Rectal smooth muscle tissue (tissue), 1 donor: Measurements from ENCODE around the gene POU2F2.

ENCODE experiments used
- H3K27ac ChIP-seq: one replicate; pipeline ENCODE4 v1.7.0; 2013; ENCODE audit warnings: low read depth, low read length, inconsistent platforms
- H3K27me3 ChIP-seq: one replicate; pipeline ENCODE4 v1.7.0; 2013; ENCODE audit warnings: low read length; ENCODE audit not compliant: control insufficient read depth, insufficient read depth
- H3K36me3 ChIP-seq: one replicate; pipeline ENCODE4 v1.7.0; 2013; ENCODE audit warnings: low read length; ENCODE audit not compliant: control insufficient read depth, insufficient read depth
- H3K4me1 ChIP-seq: one replicate; pipeline ENCODE4 v1.7.0; 2013; ENCODE audit warnings: low read length; ENCODE audit not compliant: control insufficient read depth, insufficient read depth
- H3K4me3 ChIP-seq: one replicate; pipeline ENCODE4 v1.7.0; 2013; ENCODE audit warnings: low read length
- H3K9ac ChIP-seq: one replicate; pipeline ENCODE4 v1.7.0; 2013; ENCODE audit warnings: low read length

POU2F2 gene

DNA sequence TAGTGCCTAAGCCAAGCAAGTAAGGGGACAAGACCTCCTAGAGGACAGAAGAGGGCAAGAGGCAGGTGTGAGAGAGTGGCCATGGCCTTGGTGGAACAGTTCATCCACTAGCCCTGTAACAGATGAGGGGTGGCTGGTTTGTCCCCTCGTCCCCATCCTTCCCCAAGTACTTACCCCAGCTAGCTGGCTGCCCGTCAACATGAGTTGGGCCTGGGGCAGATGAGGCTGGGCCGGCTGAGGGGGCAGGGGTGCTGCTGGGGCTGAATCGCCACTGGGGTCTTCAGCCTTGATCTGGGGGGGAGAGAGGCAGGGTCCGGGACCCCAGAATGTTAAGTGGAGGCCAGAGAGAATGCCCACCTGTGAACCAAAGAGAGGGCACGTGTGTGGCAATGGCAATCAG is 15.2 kb downstream of the POU2F2 start:
- H3K4me1 ChIP-seq = no peaks in the 10 kb centered on the region
- no peaks in the 10 kb centered on the region for H3K27me3 ChIP-seq
- no peak overlapping the region for H3K9ac ChIP-seq
- H3K4me3 ChIP-seq = no peak overlapping the region
- H3K36me3 ChIP-seq = no peaks in the 10 kb centered on the region
- no peak overlapping the region for H3K27ac ChIP-seq

DNA sequence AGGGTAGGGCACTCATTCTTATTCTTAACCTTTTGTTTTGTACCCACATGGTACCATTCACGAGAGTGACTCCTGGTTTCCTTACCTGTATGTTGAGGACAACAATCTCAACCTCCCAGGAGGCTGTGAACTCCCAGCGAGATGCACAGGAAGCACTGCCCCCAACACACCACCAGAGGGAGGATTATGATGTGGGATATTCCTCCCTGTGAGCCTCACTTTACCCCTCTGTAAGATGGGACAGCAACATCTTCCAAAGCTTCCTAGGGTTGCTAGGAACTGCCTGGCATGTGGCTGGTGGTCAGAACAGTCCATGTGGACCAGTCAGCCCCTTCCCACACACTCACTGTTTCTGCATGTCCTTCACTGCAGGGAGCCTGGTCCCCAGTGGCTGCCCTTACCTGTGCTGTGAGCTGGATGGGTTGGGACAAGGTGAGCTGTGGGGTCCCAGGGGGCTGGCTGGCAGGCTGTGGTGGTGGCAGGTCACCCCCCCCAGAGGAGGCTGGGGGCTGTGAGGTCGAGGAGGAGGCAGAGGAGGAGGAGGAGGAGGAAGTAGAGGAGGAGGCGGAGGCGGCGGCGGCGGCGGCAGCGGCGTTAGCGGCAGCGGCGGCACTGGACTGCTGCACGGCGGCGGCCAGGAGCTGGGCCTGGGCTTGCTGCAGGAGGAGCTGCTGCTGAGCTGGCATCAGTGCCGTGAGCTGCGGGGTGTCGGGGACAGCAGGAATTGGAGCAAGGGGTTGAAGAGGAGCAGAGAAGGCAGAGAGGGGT is 15.8 kb downstream of the POU2F2 start:
- Histone ChIP-seq H3K27ac (no peak overlapping the region), H3K9ac (no peak overlapping the region), H3K27me3 (no peaks in the 10 kb centered on the region), H3K4me3 (no peak overlapping the region), H3K36me3 (no peaks in the 10 kb centered on the region), H3K4me1 (no peaks in the 10 kb centered on the region)

DNA sequence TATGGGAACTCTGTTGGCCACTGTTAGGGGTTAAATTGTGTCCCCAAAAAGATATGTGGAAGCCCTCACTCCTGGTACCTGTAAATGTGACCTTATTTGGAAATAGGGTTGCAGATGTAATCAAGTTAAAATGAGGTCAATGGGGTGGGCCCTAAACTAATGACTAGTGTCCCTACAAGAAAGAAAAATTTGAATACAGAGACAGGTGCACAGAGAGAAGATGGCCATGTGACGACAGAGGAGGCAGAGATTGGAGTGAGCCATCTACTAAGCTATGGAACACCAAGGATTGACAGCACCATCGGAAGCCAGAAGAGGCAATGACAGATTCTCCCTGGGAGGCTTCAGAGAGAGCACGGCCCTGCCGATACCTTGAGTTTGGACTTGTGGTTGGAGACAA is 16.5 kb downstream of the POU2F2 start:
- H3K4me1 ChIP-seq = no peaks in the 10 kb centered on the region
- no peak overlapping the region for H3K9ac ChIP-seq
- no peak overlapping the region for H3K4me3 ChIP-seq
- no peaks in the 10 kb centered on the region for H3K27me3 ChIP-seq
- H3K27ac ChIP-seq = no peak overlapping the region
- no peaks in the 10 kb centered on the region for H3K36me3 ChIP-seq

DNA sequence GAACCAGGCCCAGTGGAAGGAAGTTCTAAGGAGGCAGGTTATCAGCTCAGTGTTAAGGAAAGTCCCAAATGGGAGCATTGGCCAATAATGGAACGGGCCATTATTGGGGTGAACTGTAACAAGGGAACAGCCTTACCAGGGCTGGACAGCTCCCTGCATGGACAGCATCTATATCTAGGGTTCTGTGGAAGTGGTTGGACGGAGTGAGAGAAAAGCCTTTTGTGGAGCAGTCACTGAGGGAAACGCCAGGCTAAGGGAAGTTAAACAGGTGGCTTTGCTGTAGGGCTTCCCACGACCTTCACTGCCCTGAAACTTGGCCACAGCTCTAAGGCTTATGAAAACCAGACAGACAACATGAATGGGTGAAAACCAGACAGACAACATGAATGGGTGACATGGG is 17.0 kb downstream of the POU2F2 start:
- Histone ChIP-seq H3K27ac (no peak overlapping the region), H3K36me3 (no peaks in the 10 kb centered on the region), H3K4me3 (no peak overlapping the region), H3K4me1 (no peaks in the 10 kb centered on the region), H3K27me3 (no peaks in the 10 kb centered on the region), H3K9ac (no peak overlapping the region)

DNA sequence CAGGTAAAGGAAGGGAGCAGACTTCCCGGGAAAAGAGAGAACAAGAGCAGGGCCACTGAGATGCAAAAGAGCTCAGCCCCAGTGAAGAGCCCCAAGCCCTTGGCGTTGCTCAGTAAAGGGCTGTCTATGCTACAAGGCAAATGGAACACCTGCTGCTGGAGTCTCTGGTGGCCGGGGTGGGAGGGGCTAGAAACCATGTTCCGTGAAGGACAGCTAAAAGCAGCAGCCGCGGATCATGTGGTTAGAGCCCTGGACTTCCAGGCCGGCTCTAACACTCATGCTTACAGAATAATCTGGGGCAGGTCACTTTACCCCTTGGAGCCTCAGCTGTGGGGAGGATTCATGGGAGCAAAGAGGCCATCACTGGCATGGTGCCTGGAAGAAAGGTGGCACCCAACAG is 17.8 kb downstream of the POU2F2 start:
- Histone ChIP-seq H3K4me3 (no peak overlapping the region), H3K36me3 (no peaks in the 10 kb centered on the region), H3K4me1 (no peaks in the 10 kb centered on the region), H3K27ac (no peak overlapping the region), H3K9ac (no peak overlapping the region), H3K27me3 (no peaks in the 10 kb centered on the region)

- Histone ChIP-seq H3K27me3 (no peaks in the 10 kb centered on the region), H3K36me3 (no peaks in the 10 kb centered on the region), H3K9ac (no peak overlapping the region), H3K4me3 (no peak overlapping the region), H3K27ac (no peak overlapping the region), H3K4me1 (no peaks in the 10 kb centered on the region)
These were observed 18.5 kb downstream of the POU2F2 start for GRCh38 chr19:42113641-42114348.

- Histone ChIP-seq H3K4me1 (no peaks in the 10 kb centered on the region), H3K4me3 (no peak overlapping the region), H3K27me3 (no peaks in the 10 kb centered on the region), H3K9ac (no peak overlapping the region), H3K36me3 (no peaks in the 10 kb centered on the region), H3K27ac (no peak overlapping the region)
These were observed 20.4 kb downstream of the POU2F2 start for GRCh38 chr19:42111811-42112210.

GRCh38 chr19:42111384-42111783 is 20.9 kb downstream of the POU2F2 start:
- Histone ChIP-seq H3K27me3 (no peaks in the 10 kb centered on the region), H3K9ac (no peak overlapping the region), H3K36me3 (no peaks in the 10 kb centered on the region), H3K27ac (no peak overlapping the region), H3K4me3 (no peak overlapping the region), H3K4me1 (no peaks in the 10 kb centered on the region)

DNA sequence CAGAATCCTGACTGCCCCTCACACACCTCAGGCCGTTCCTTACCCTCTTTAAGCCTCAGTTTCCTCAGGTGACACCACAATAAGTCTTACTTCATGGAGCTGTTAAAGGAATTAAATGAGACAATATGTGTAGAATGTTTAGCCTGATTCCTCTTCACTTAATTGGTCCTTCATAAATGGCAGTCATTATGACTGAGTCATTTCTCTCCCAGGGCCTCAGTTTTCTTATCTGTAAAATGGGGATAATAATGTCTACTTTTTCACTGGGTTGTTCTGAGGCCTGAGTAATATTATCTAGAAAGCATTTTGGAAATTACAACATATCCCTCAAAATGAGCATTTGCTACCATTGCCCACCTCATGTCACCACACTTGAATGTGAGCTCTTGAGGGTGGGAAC is 21.6 kb downstream of the POU2F2 start:
- no peak overlapping the region for H3K27ac ChIP-seq
- H3K9ac ChIP-seq = no peak overlapping the region
- no peaks in the 10 kb centered on the region for H3K36me3 ChIP-seq
- no peak overlapping the region for H3K4me3 ChIP-seq
- no peaks in the 10 kb centered on the region for H3K27me3 ChIP-seq
- no peaks in the 10 kb centered on the region for H3K4me1 ChIP-seq

DNA sequence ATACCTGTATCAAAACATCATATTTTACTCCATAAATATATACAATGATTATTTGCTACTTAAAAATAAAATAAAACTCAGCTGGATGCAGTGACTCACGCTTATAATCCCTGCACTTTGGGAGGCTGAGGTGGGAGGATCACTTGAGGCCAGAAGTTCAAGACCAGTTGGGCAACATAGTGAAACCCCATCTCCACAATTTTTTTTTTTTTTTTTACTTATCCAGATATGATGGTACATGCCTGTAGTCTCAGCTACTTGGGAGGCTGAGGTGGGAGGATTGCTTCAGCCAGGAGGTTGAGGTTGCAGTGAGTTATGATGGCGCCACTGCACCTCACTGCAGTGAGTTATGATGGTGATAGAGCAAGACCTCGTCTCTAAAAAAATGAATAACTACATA is 22.4 kb downstream of the POU2F2 start:
- H3K9ac ChIP-seq = no peak overlapping the region
- H3K4me1 ChIP-seq = no peaks in the 10 kb centered on the region
- no peaks in the 10 kb centered on the region for H3K36me3 ChIP-seq
- H3K27me3 ChIP-seq = no peaks in the 10 kb centered on the region
- H3K27ac ChIP-seq = no peak overlapping the region
- no peak overlapping the region for H3K4me3 ChIP-seq

GRCh38 chr19:42108527-42109389 is 23.5 kb downstream of the POU2F2 start:
- no peak overlapping the region for H3K9ac ChIP-seq
- no peak overlapping the region for H3K4me3 ChIP-seq
- no peaks in the 10 kb centered on the region for H3K36me3 ChIP-seq
- no peak overlapping the region for H3K27ac ChIP-seq
- no peaks in the 10 kb centered on the region for H3K27me3 ChIP-seq
- no peaks in the 10 kb centered on the region for H3K4me1 ChIP-seq

GRCh38 chr19:42105368-42105767 is 26.9 kb downstream of the POU2F2 start:
- no peak overlapping the region for H3K9ac ChIP-seq
- no peaks in the 10 kb centered on the region for H3K36me3 ChIP-seq
- H3K4me1 ChIP-seq = no peaks in the 10 kb centered on the region
- no peak overlapping the region for H3K27ac ChIP-seq
- no peaks in the 10 kb centered on the region for H3K27me3 ChIP-seq
- no peak overlapping the region for H3K4me3 ChIP-seq
